HG03378 (cell line): ENCODE data around the gene ATP6V1E1.

ENCODE experiments used
- ATAC-seq: cut with Tn5 transposase; IDR thresholded peaks from one replicate; pipeline ENCODE4 v1.9.1; 2021; ENCODE audit warnings: mild to moderate bottlenecking, moderate library complexity; ENCODE audit not compliant: unreplicated experiment

Gene ATP6V1E1

GRCh38 chr22:17634696-17635095 lies 6.1 kb upstream of the ATP6V1E1 start:
- no peak for ATAC-seq

DNA sequence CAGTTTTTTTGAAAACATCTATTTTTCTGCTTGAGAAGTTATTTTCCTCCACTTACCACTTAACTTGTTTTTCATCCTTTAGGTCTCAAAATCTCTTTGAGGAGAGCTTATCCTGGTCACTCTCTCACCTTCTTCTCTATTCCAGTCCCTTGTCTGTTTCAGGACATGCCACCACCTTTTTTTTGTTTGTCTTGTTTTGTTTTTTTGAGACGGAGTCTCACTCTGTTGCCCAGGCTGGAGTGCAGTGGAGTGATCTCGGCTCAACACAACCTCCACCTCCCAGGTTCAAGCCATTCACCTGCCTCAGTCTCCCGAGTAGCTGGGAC lies 5.4 kb upstream of the ATP6V1E1 start:
- ATAC-seq = no peak

GRCh38 chr22:17633217-17633997 lies 4.9 kb upstream of the ATP6V1E1 start:
- ATAC-seq = no peak

DNA sequence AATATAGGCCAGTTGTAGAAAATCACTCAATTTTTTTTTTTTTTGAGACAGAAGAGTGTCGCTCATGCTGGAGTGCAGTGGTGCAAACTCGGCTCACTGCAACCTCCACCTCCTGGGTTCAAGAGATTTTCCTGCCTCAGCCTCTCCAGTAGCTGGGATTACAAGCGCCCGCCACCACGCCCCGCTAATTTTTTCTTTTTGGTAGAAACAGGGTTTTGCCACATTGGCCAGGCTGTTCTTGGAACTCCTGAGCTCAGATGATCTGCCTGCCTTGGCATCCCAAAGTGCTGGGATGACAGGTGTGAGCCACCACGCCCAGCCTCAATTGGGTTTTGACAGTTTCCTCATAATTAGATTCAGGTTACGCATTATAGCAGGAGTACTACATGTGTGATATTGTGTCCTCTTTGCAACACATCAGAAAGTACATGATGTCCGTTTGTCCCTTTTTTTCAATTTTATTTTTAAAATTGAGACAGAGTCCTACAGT lies 2.6 kb upstream of the ATP6V1E1 start:
- ATAC-seq = no peak

DNA sequence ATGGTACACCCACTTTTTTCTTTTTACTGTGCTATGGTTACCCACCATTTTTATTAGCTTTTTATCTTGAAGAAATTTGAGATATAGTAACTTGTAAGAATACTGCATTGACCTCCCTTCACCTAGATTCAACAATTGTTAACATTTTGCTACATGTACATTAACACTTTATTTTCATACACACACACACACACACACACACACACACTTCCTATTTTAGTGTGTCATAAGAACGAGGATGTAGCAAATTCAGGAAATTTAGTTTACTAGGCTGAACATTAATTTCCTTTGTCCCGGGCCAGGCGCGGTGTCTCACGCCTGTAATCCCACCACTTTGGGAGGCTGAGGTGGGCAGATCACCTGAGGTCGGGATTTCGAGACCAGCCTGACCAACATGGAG lies 1.1 kb upstream of the ATP6V1E1 start:
- no peak for ATAC-seq

- no peak for ATAC-seq
These were observed 582 bp upstream of the ATP6V1E1 start for GRCh38 chr22:17629173-17629489.

- ATAC-seq = no peak
These were observed 566 bp downstream of the ATP6V1E1 start for GRCh38 chr22:17627961-17628405.

DNA sequence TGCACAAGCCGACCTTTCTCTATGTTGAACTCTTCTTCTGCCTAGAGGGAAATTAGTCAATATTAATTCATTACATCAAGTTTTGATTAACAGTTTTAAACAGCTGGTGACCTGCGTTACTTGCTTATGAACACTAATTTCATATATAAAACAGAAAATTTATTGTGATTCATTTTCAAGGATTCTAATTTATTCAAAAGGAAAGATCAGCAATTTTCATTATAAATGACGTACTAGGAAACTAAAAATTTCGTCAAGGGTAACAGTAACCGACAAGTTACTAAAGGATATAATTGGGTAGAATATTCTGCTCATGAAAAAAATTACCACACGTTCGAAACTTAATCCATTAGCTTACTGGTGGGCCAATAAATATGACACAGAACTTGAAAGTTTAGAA lies 15.3 kb downstream of the ATP6V1E1 start:
- no peak for ATAC-seq

- ATAC-seq = no peak
These were observed 16.5 kb downstream of the ATP6V1E1 start for GRCh38 chr22:17612057-17612456.

- no peak for ATAC-seq
These were observed 20.5 kb downstream of the ATP6V1E1 start for GRCh38 chr22:17607891-17608521.

GRCh38 chr22:17606496-17606895 lies 22.1 kb downstream of the ATP6V1E1 start:
- no peak for ATAC-seq

DNA sequence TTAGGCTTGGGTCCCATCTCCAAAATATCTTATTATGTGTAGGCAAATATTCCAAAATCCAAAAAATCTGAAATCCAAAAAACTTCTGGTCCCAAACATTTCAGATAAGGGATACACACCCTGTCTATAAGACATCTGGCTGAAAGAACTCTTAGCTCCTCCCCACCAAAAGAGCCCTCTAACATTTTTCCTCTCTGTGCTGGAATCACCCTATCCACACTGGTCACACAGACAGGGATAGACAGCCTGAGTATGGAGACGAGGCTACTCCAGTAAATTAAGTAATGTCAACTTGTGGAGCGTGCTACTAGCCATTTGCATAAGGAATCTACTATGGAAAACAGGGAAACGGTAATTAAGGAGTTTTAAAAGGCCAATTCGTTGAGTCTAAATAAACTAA lies 24.9 kb downstream of the ATP6V1E1 start:
- no peak for ATAC-seq

GRCh38 chr22:17601031-17601430 lies 27.5 kb downstream of the ATP6V1E1 start:
- no peak for ATAC-seq

DNA sequence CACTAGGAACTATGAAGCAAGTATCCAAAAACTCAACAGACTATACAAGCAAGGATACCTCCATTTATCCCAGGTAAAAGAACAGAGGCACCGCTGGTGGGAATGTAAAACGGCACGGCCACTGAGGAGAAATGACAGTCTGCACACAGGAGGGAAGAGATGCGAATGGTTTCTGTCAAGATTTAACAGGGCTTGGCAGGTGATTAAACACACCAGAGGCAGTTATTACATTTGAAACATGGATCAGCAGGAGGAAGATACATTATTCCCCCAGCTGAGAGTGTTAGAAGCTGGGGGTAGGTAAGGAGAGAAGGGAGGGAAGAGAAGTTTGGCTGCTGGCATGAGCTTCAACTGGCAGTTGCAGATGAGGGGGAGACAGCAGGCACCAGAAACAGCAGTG lies 30.2 kb downstream of the ATP6V1E1 start:
- ATAC-seq = no peak

DNA sequence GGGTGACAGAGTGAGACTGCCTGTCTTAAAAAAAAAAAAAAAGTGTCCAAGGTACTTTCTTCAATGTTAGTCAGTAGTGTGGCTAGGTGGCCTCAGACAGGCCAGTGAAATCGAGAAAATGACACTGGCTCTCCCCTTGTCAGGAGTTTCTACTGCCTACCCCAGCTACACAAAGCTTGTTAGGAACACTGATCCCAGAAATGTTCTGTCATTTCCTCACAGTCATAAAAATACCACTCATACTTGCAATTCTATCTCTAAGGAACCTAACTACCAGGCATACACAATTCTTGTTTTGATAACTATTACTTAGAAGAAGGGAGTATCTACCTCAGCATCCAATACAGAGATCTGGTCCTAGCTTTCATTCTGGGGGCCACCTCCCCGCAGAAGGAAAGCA lies 31.3 kb downstream of the ATP6V1E1 start:
- no peak for ATAC-seq

DNA sequence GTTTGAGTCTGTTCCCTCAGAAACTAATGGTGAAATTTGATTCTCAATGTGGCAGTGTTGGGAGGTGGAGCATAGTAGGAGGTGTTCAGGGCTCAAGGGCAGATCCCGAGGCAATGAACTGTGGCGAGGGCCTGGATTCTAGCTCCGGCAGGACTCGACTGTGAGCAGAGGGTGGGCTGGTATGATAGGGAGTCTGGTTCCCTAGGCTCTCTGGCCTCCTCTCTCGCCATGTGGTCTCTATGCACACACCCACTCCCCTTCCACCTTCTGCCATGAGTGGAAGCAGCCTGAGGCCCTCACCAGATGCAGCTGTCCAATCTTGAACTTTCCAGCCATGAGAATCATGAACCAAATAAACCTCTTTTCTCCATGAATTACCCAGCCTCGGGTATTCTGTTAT lies 32.3 kb downstream of the ATP6V1E1 start:
- no peak for ATAC-seq

- ATAC-seq = no peak
These were observed 36.3 kb downstream of the ATP6V1E1 start for GRCh38 chr22:17592201-17592600.

DNA sequence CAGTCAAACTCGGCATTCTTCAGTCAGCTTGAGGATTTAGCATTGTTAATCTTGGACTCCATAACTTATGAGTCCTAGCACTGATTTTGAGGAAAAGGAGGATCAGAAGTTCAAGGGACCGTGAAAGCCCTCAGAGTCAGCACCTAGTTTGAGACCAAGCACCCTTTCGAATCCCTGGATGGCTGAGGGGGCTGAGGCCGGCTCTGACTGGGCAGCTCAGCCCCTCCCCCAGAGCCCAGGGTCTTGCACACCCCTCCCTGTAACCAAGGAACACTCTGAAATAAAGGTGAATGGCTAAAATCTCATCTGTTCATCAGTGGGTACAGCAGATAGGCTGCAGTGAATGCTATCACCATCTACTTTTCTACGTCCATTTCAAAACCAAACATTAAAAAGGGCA lies 38.0 kb downstream of the ATP6V1E1 start:
- ATAC-seq = no peak

- no peak for ATAC-seq
These were observed 38.7 kb downstream of the ATP6V1E1 start for GRCh38 chr22:17589810-17590375.

DNA sequence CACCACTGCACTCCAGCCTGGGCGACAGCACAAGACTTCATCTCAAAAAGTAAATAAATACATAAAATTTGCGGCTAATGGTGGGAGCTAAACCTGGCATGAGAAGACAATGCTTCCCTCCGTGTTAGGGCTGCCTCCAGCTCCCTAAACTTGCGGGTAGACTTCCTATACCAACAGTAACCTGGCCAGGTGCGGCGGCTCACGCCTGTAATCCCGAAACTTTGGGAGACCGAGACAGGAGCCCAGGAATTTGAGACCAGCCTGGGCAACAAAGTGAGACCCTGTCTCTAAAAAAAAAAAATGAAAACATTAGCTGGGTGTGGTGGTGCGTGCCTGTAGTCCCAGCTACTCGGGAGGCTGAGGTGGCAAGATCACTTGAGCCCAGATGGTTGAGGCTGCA lies 39.9 kb downstream of the ATP6V1E1 start:
- ATAC-seq = no peak

DNA sequence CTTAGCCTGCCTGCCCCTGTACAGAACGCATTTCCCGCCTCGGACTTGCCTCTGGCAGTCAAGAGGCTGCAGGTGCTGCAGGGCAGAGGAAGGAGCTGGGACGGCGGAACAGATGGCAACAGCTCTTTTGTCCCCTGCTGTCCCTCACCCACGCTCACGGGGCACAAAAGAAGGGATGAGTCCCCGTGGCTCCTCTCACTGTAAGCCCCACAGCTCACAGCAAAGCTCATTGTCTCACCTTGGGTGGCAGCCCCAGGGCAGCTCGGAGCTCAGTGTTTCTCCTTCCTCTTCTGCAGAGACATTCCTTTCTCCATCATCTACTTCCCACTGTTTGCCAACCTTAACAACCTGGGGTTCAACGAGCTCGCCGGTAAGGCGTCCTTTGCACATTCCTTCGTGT lies 40.9 kb downstream of the ATP6V1E1 start:
- no peak for ATAC-seq

- no peak for ATAC-seq
These were observed 41.6 kb downstream of the ATP6V1E1 start for GRCh38 chr22:17586831-17587440.
